Muscle of arm (tissue), 12 donors: ENCODE results near the gene MYLIP. TPM values are rescaled to one million over a fixed set of nuclear protein-coding genes. Genes with fewer than 3 reads are reported as not detected.

Source experiments
- DNase-seq: peaks from one replicate; pipeline ENCODE4 v3.0.0-alpha.2; 2013
- polyA plus RNA-seq, 12 donors: library from polyadenylated mRNA; unstranded; fragments of 120-200 nt; gene quantifications; one replicate each; pipeline ENCODE4 v1.2.1, GENCODE V29; 2013; ENCODE audit not compliant: insufficient read length in 12 of 12

The MYLIP gene
- polyA plus RNA-seq, 12 donors, result 28.2 to 51.1 (median 45.7) TPM; not detected in 1

DNA sequence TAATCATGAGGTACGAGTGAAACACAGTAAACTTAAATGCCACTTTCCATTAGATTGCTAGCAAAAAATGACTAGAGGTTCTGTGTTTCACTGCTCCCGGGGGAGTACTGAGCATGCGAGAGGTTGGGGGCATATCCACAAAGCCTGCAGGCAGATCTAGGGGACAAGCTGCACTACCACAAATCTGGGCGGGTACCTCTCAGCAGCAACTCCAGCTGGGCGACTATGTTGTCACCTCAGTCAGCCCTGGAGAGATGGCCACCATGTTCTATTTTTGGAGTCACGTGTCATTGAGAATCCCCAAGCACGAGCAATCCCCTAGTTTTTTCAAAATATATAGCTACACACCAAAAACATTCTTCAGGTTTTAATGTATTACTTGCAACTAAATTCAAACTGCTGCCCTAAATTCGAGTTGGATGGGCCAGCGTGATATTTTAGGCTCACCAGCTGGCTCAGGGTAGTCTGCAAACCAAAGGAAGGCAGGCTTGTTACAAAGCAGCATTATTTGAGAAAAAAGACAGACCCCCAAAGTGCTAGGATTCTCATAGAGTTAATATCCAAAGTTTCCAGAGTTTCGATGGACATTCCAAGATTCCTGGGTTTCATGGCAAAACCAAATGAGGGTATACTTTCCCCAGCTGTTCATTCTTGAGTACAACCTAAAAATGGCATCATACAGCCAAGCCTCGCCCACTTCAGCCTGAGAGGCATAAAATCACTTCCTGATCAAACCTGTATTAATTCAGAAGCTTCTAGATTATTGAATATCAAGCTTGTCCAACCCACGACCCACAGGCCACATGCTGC lies 24.1 kb upstream of the MYLIP start:
- DNase-seq, result no peak

DNA sequence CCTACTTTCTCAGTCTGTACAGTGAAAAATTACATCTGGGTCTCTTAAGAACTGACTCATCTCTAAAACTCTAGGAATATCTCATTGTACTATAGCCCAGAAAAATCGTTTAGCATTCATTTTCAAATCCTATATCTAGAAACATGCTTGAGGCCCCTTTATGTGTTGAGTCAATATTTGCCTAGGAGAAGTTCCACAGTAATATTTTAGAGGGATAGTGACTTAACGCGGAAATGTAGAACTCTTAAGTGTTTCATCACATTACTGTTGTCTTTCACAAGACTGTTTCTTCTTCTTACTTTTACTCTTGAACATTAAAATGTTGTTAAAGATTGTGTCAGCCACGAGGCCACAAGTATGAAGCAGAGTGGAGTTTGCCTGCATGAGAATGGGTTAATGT lies 23.0 kb upstream of the MYLIP start:
- no peak for DNase-seq

DNA sequence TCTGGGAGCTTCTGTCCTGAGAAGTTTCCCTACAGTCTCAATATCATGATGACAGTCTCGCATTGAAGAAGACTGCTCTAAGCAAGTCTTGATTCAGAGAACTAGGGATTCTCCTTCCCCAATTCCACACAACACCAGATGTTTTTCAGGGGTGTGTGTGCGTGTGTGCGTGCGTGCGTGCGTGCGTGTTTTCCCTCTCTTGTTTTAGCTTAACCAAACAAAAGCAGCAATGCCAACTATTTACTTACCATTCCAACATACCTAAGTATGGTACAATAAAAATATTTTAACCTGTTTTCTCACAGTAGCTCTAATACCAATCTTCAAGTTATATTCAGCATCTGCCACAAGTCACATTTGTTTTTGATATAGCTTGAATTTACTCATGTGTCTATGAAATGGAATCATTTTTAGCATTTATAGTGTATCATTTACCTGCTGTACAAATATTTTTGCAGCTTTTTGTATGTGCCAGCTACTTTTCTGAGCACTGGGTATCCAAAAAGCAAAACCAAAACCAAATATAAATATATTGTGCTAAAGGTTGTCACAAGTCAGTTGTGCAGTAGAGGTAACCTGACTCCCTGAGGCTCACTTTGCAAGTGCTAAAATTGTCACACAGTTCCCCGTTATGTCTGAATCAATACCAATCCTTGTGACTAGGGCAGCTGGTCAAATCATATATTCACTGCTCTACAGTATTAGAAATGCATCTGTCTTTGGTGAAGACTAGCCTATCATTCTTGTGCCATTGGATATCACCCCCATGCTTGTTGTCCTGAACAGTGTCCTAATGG lies 21.7 kb upstream of the MYLIP start:
- no peak for DNase-seq

DNA sequence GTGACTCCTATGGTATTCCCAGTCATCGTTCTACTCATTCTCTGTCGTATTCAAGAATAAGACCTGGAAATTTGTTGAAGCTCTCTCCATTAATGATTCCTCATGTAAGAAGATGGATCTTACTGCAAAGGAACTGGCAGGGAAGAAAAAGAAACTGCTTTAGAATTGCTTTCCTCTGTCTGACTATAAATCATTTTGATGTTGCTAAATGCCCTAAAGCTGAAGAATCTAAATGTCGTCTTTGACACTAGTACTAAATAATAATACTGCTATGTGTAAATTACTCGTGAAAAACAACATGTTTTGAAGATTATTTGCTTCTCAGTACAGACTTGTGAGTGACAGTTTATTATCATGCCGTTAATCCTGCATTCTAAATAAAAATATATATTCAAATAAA lies 20.5 kb upstream of the MYLIP start:
- DNase-seq, result no peak

DNA sequence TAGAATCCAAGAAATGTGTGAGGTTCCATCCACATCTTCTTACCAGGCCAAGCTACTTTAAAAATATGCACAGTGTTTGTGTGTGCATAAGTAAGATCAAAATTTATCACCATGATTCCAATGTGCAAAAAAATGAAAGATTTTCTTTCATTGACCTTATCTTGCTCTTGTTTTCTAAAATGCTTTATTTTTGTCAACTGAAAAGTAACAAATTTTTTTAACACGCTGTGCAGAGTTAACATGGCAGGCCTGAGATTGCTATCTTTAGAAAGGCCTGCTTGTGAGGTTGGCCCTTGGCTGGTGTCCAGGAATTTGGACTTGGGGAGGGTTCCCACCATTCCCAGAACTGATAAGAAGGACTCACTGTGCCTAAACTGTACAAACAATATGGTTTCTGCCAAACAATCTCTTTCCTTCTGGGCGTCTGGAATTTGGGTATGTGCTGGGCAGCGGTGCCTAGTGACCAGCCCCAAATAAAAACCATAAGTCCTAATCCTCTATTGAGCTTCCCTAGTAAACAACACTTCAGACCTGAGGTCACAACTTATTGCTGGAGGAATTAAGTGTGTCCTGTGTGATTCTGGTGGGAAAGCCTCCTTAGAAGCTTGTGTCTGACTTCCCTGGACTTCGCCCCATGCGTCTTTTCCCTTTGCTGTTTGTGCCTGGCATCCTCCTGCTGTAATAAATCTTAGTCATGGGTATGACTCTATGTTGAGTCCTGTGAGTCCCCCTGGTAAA lies 19.8 kb upstream of the MYLIP start:
- no peak for DNase-seq

DNA sequence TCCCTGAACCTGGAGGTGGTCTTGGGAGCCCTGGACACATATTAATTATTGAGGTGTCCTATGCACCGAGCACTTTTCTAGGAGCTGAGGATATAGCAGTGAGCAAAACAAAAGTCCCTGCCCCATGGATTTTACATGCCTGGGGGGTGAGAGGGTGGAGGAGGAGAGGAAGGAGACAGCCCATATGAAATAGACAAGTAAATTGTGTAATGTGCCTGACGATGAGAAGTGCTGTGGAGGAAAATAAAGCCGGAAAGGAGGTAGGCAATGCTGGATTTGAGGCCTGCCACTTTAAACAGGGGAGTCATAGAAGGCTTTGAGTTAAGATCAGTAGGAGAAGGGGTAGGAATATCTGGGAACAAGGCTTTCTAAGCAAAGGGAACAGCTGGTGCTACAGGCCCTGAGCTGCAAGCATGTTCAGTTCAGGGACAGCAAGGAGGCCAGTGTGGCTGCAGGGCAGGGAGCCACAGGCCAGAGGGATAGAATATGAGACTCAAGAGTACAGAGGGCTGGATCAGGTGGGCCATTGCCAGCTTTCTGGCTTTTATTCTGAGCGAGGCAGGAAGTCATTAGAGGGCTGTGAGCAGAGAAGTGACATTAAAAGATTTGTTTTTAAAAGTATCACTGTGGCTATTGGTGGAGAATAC lies 19.1 kb upstream of the MYLIP start:
- DNase-seq, result no peak

DNA sequence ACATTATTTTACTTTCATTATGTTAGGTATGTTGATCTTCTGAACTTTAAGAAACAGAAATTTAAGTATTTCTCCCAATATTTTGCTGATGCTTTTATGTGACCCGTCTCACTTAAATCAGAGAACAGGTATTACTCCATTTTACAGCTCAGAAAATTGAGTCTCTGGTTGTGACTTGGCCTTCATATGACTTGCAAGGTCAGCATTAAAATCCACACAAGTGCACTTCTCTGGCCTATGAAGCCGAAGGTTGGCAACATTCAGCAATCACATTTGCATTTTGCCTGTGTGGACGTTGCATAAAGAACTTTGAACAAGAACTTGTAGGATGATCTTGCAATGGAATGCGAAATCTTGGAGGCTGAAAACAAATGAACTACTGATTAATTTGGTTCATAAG lies 10.1 kb upstream of the MYLIP start:
- no peak for DNase-seq

DNA sequence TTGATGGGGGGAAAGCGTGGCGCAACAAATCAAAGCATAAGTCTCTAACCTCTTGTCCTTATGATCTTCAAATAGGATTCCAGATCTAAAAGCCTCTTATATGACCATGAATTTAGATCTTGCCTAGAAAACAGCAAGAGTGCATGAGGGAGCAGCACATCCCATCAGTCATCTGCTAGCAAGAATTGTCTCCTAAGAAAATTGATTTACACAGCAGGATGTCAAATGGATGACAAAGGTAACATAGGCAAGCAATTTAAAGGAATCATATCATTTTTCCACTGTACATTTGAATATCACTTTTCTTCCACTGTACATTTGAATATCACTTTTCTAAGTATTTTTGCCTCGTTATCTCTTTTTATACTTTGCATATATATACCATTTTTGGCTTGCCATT lies 7.5 kb upstream of the MYLIP start:
- no peak for DNase-seq

DNA sequence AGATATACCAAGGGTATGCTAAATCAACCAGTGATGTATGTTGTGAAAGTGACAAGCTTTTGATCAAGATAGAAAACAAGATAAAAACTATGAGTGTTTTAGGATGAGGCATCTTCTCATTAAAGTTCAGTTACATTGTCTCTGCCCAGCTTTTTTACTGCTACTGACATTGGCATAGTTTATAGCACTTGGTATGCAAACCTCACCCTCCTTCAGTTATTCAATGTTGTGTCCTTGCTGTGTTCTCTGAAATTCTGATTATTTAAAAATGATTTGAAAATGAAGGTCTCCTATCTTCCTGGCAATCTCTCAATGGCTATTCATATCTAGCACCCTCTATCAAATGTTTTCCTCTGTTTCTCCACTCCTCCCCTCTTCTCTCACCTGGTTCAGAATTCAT lies 6.7 kb upstream of the MYLIP start:
- DNase-seq, result no peak

DNA sequence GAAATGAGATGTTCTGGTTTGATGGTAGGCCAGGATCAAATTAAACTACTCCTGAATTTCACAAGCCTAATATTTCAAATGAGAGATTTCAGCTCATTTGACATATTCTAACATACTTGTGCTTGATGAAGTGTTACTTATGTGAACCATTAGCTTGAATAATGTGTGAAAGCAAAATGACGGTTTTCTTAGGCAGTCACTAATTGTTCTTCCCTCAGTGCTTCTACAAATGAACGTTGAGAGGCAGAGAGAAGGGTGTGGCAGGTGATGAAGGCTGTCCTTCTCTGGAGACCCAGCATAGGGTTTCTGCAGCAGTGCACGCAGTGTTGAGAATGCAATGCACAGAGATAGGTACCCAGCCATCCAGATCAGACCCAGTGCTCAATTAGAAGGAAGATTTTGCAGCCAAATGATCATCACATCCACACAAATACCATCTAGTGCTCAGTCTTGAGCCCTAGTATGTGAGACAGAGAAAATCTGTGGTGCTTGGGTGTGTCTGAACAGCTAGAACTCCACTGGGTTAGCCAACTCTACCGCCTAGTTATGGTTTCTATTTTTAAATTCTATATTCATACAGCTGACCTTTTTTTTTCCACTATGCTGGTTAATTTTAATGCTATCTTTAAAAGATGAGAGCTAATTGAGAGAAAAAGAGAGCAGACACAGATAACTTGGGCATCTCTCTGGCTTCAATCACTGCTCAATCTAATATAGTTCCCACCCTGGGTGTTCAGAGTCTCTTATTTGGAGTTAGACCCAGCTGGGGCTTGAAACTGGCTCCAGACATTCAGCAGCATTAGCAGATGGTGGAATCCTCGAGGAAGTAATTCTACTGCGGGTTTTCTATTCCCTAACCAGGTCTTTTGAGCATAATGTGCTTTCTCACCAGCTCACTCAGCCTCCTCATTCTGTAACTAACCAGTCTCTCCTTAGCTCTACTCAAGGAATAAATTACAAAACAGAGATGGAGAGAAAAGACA lies 4.4 kb upstream of the MYLIP start:
- DNase-seq, result no peak

DNA sequence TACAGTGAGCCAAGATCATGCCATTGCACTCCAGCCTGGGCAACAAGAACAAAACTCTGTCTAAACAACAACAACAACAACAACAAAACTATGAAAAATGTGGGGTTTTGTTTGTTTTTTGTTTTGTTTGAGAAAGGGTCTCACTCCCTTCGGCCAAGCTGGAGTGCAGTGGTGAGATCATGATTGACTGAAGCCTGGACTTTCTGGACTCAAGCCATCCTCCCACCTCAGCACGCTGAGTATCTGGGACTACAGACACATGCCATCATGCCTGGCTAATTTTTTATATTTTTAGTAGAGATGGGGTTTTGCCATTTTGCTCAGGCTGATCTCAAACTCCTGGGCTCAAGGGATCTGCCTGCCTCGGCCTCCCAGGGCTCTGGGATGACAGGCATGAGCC lies 2.8 kb upstream of the MYLIP start:
- no peak for DNase-seq

DNA sequence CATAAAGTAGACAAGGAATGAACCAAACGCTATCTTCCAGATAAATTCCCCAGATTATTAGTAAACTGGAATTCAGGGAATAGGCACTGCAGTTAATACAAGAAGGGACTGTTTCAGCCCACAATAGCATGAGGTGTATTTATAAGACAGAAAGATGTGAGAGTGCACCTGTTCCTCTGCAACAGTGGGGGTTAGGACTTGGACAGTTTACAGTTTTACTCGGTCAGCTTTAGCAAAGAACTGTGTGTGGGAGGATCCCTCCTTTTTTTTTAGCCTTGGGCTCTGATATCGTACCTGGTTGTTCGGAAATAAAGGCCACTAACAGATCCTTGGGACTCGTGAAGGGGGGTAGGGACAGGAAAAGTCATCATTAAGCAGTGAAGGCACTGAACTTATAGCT lies 2.0 kb upstream of the MYLIP start:
- DNase-seq, result no peak

DNA sequence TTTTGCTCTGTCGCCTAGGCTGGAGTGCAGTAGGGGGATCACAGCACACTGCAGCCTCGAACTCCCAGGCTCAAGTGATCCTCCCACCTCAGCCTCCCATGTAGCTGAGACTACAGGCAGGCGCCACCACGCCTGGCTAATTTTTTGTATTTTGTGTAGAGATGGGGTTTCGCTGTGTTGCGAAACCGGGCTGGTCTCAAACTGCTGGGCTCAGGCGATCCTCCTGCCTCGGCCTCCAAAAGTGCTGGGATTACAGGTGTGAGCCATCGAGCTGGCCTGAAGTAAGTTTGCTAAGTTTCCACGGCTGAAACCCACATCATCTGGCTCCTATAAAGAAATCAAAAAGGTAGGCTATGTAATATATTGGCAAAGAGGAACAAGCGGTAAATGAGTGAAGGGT lies 1.4 kb upstream of the MYLIP start:
- DNase-seq, result no peak

DNA sequence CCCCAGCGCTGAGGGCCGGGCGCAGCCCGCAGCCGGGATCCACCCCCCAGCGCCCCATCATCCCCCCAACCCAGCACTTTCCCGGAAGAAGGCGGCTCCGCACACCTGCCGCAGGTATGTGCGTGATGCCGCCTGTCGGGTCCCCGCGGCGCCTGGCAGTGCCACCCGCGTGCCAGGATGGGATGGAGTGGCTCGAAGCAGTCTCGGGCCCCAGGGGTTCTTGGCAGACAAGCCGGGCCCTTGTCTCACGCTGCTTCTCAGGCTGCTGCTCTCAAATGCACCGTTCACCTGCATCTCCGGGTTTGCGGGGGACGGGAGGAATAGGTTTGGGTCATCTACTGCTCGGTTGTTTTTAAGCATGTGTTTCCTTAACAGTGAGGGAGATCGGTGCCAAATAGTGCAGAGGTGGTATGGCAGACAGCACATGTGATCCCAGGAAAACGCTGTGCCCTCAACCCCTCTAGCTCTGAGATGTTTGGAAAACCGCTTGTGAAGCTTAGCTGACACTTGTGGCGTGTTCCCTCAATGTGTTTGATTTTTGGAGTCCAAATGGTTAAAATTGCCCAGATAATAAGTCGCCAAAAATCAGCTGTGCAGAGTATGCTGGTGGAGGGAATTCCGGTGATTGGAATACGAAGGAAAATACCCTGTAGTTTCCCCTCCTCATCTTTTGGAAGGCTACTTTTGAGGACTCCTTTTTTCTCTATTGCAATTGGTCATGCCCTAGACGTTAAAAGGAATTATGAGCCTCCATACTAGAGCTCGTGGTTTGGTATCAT lies 926 bp downstream of the MYLIP start:
- no peak for DNase-seq

DNA sequence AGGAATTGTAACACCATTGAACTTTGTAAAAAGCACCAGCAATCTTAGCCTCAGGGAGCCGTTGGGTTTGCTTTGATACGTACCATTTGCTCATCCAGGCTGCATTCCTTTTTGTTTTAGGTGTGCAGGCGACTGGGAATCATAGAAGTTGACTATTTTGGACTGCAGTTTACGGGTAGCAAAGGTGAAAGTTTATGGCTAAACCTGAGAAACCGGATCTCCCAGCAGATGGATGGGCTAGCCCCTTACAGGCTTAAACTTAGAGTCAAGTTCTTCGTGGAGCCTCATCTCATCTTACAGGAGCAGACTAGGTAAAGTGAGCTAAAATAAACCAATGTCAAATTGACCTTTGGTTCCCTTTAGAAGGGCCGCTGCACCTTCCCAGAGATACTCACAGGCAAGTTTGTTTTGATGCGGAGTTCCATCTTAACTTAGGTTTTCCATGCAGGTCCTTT lies 1.6 kb downstream of the MYLIP start:
- no peak for DNase-seq

DNA sequence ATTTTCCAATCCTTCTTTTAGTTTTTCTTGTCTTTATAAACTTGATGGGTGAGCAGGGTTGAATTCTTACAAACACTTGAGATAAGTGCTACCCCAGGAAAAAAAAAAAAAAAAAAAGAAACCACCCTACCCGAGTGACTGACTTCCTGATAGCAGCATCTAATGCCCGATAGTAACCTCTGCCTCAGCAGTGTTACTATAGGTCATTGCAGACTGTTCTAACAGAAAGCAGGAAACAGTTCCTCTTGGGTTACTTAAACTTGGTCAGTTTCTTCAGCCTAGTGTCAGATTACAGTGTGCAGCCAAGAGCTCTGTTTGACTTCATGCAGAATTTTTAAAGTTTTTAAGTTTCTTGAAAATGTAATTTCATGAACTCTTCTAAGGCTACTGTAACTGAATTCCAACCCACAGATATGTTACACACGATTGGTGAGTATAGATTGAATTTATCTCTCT lies 2.1 kb downstream of the MYLIP start:
- peak; percentile 86 for DNase-seq

DNA sequence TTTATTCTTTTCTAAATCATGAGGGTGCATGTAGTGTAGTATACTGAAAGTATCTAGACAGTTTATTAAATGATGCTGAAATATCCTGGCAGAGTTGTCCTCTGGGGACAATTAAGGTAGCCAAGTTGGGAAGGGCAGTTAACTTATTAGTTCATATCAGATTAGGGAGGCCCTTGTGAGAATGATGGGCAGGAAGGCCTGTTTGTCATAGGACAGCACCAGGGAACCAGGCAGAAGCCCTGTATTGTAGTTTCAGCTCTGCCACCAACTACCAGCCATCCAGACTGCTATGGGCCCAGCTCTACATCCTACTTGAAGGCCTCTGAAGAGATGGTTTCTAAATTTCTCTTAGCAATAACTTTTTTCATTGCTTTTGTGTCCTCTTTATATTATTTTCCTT lies 4.0 kb downstream of the MYLIP start:
- DNase-seq, result no peak

DNA sequence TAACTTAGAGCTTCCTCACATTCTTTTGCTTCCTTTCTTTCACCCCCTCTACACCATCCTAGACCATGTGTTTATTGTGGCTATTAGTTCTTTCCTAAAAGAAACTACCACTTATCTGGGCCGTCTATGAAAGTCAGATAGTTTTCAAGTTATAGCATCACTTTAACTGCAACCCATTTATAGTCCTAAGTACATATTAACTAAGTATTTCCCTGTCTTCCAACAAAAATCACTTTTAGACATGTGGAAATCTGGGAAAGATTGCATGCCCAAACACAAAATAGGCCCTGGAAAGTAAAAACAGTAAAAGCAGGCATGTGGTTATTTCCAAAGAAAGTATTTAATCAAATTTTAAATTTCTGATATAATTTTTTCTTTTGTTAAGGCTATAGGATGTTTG lies 5.5 kb downstream of the MYLIP start:
- no peak for DNase-seq

DNA sequence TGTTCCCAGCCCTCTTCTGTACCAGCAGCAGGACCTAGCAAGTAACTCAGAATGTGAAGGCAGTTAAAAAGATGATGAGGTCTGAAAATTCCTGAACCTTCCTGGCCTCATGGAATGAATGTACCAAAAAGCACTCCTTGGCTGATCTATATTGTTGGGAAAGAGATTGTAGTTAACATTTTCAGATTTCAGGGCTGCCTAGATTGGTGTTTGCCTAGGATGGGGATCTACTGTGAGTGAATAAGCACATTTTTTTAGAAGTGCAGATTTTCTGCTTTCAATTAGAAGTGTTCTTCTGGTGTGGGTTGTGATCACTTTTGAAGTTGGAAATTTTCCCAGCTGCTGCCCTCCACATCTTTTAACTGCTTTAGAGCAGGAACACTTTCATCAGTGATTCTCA lies 6.2 kb downstream of the MYLIP start:
- no peak for DNase-seq

DNA sequence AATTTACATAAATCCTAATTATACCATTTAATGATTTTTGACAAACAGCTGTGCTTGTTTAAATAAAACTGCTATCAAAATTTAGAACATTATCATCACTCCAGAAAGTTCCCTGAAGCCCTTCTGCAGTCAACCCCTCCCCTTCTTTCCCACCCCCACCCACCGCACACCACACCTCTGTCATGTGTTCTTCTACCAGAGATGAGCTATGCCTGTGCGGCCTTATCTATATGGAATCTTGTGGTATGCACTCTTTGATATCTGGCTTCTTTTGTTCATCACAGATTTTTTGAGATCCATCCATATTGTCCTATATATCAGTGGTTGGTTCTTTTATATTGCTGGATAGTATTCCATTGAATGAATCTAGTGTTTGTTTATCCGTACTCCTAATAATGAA lies 7.2 kb downstream of the MYLIP start:
- DNase-seq, result no peak
